ENCODE data around the gene GJB5. TPM values are rescaled to one million over a fixed set of nuclear protein-coding genes. Genes with fewer than 3 reads are reported as not detected.

GJB5 gene
- total and polyA plus RNA-seq, 10 of the 15 experiments (the other 5 are each of a cell fraction or from before 2014, with no cell fraction given), result not detected

DNA sequence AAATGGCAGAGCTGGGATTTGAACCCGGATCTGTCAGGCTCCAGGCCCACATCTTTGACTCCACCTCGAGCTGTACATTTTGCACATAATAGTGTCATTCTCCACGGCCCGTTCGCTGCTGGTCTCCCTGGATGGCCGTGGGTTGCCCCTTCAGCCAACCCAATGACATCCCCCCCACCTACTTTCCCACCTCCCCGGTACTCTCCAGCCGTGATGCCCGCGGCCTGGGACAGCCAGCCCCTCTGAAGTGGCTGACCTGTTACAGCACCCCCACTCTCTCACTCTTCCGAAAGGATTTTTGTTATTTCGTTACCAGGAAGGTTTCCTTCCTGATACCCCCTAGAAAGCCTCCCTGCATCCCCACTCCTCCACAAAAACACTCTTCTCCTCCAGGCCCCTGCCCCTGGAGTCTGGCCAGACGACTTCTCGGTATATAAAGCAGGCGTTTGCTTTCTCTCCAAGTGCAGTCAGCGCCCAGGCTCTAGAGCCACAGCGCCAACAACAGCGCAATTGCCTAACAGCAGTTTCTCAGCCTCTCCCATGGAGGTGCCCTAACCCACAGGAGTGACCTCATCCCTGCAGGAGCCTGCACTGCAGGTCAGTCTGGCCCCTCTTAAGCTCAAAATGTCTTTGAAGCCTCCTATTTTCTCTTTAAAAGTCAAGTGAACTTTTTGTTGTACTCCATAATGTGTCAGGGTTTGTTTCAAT, 14.5 kb upstream of the GJB5 start:
- FAIRE-seq (no peak), ATAC-seq (no peak), DNase-seq (ENCODE audit: low read depth, low spot score) (no peak)
- BruUV-seq (replicated peaks), result no TSS peak
- H3K36me3 ChIP-seq (ENCODE audit: control insufficient read depth in 2 of 2, insufficient read depth in 2 of 2, low read length in 1 of 2), result no peaks in the 10 kb centered on the region
- CTCF ChIA-PET, result interaction anchor here (1.6 kb wide), 1 partner anchor 57 kb away, joined by 3 read pairs; no protein-coding TSS in a partner anchor
- no peak overlapping the region for H3K4me2 ChIP-seq (ENCODE audit: control insufficient read depth, insufficient read depth)
- TF ChIP-seq STAT1 (conservative IDR thresholded peaks at IDR 0.05), result no peak
- no peak for TF ChIP-seq HCFC1 (IDR thresholded peaks at IDR 0.05; ENCODE audit: low read length)
- TF ChIP-seq YBX1 (IDR thresholded peaks at IDR 0.05), result no peak
- no peak for TF ChIP-seq POLR2AphosphoS2 (IDR thresholded peaks at IDR 0.05; ENCODE audit: low read depth, low read length)
- TF ChIP-seq GATAD2B (conservative IDR thresholded peaks at IDR 0.05; ENCODE audit: low read depth), result no peak
- no peak for TF ChIP-seq SIN3A (IDR thresholded peaks at IDR 0.05; ENCODE audit: low read depth, low read length)
- TF ChIP-seq RB1 (IDR thresholded peaks at IDR 0.05; ENCODE audit: borderline replicate concordance), result no peak
- TF ChIP-seq CUX1 (IDR thresholded peaks at IDR 0.05; ENCODE audit: insufficient replicate concordance, low read depth, low read length), result no peak
- no peak for TF ChIP-seq MXI1 (IDR thresholded peaks at IDR 0.05; ENCODE audit: low read depth, low read length)
- no peak for TF ChIP-seq RELA (IDR thresholded peaks at IDR 0.05; ENCODE audit: borderline replicate concordance, partially characterized antibody)
- no peak for TF ChIP-seq NFYB (IDR thresholded peaks at IDR 0.05; ENCODE audit: insufficient read depth, low read depth, low read length)
- TF ChIP-seq GABPA (IDR thresholded peaks at IDR 0.05; ENCODE audit: low read depth), result no peak
- TF ChIP-seq NR2F1 (conservative IDR thresholded peaks at IDR 0.05), result no peak
- TF ChIP-seq CBFB (IDR thresholded peaks at IDR 0.05; ENCODE audit: low read depth), result no peak
- 19% methylated on average over 18 of the region's 18 CpGs for WGBS (ENCODE audit: insufficient coverage, insufficient replicate concordance, low lambda C conversion rate, missing lambda C conversion rate)
- peaks cover 0 to 2% of the 10 kb centered on the region in 2 experiments; a peak in 3 of 4 replicates for H3K27me3 ChIP-seq (replicated peaks in 1 of 2; ENCODE audit: control insufficient read depth in 2 of 2, insufficient read depth in 2 of 2, low read length in 1 of 2)
- intact Hi-C loops (cut with micrococcal nuclease; ENCODE audit: unreplicated experiment) (loop anchor here (5.0 kb wide), 1 partner anchor 278 kb away; no protein-coding TSS in a partner anchor), in situ Hi-C loops (cut with MboI) (loop anchor here (10.0 kb wide), 1 partner anchor 1106 kb away; no protein-coding TSS in a partner anchor)
- POLR2A ChIA-PET, result no interaction called here
- H3K9me3 ChIP-seq (replicated peaks; ENCODE audit: control insufficient read depth, insufficient read depth, low read length), result no peaks in the 10 kb centered on the region
- H3K27ac ChIP-seq (ENCODE audit: control insufficient read depth, insufficient read depth), result no peak overlapping the region
- RAD21 ChIA-PET (ENCODE audit: unreplicated experiment), result no interaction called here
- H3K4me3 ChIP-seq, result no peak overlapping the region
- SMC1A ChIA-PET (ENCODE audit: uncharacterized antibody, unreplicated experiment), result no interaction called here
- no peaks in the 10 kb centered on the region for H3K4me1 ChIP-seq (ENCODE audit: control insufficient read depth, insufficient read depth, low read length)
- H3K9ac ChIP-seq (ENCODE audit: control insufficient read depth, insufficient read depth, low read length), result no peak overlapping the region
- H2AFZ ChIP-seq (ENCODE audit: control insufficient read depth, low read depth, low read length), result no peak overlapping the region
- H4K20me1 ChIP-seq (ENCODE audit: control insufficient read depth, insufficient read depth), result no peaks in the 10 kb centered on the region
- H3K79me2 ChIP-seq (ENCODE audit: control insufficient read depth, insufficient read depth, low read length), result no peaks in the 10 kb centered on the region

Data from GM12878 (cell line).